ENCODE results near the gene PALM2AKAP2.

GRCh38 chr9:109737295-109737694 lies 42.7 kb upstream of the PALM2AKAP2 start:
- TF ChIP-seq, protein P1, sequence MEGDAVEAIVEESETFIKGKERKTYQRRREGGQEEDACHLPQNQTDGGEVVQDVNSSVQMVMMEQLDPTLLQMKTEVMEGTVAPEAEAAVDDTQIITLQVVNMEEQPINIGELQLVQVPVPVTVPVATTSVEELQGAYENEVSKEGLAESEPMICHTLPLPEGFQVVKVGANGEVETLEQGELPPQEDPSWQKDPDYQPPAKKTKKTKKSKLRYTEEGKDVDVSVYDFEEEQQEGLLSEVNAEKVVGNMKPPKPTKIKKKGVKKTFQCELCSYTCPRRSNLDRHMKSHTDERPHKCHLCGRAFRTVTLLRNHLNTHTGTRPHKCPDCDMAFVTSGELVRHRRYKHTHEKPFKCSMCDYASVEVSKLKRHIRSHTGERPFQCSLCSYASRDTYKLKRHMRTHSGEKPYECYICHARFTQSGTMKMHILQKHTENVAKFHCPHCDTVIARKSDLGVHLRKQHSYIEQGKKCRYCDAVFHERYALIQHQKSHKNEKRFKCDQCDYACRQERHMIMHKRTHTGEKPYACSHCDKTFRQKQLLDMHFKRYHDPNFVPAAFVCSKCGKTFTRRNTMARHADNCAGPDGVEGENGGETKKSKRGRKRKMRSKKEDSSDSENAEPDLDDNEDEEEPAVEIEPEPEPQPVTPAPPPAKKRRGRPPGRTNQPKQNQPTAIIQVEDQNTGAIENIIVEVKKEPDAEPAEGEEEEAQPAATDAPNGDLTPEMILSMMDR (IDR thresholded peaks at IDR 0.05) = no peak
- TF ChIP-seq POLR2A (IDR thresholded peaks at IDR 0.05) = no peak

All from lower leg skin (tissue), 3 donors.